A549 (cell line): Measurements from ENCODE around the gene HOXA4. TPM values are rescaled to one million over a fixed set of nuclear protein-coding genes. Genes with fewer than 3 reads are reported as not detected.

ENCODE experiments used
- ATAC-seq, 2 experiments: fragments of 200-7000 bp in 1 of 2; fragments of >200 bp in 1 of 2; cut with Nextera tagmentation in 1 of 2; cut with Tn5 transposase in 1 of 2; 3 replicates each; pipeline versions ENCODE4 v1.8.0 to v1.9.1; 2018 to 2020; ENCODE audit warnings: mild to moderate bottlenecking in 1 of 2, moderate library complexity in 1 of 2
- CTCF ChIA-PET: fragments of 300-600 bp; sonication (Branson Sonifier 250); formaldehyde crosslinking; extraction: SDS; loops from one replicate; lab custom pipeline; 2021; ENCODE audit warnings: antibody characterized with exemption, inconsistent platforms; lab: Yijun Ruan, JAX
- POLR2A ChIA-PET: fragments of 350-600 bp; formaldehyde crosslinking; extraction: SDS; loops from one replicate; lab custom pipeline; 2021; ENCODE audit warnings: antibody characterized with exemption, inconsistent platforms; lab: Yijun Ruan, JAX
- DNase-seq, 2 experiments: peaks; one replicate each; pipeline versions ENCODE4 v3.0.0 to v3.0.0-alpha.2; 2011 to 2016; ENCODE audit warnings: low read depth in 1 of 2, low spot score in 1 of 2
- FAIRE-seq: peaks from 2 replicates; lab custom pipeline; 2011; peaks lifted over from hg19 to GRCh38; lab: Jason Lieb, UNC
- H3K27ac ChIP-seq, 2 experiments: fragments of >200 bp; sonication (Bioruptor Twin); formaldehyde crosslinking; 3 replicates each; pipeline ENCODE4 v1.5.1; 2016 to 2017
- H3K4me1 ChIP-seq: fragments of >200 bp; sonication (Bioruptor Twin); formaldehyde crosslinking; 3 replicates; pipeline ENCODE4 v1.6.1; 2016
- H3K4me2 ChIP-seq: fragments of >200 bp; sonication (Bioruptor Twin); formaldehyde crosslinking; 3 replicates; pipeline ENCODE4 v1.6.1; 2016
- H3K4me3 ChIP-seq: fragments of >200 bp; sonication (Bioruptor Twin); formaldehyde crosslinking; 3 replicates; pipeline ENCODE4 v1.5.1; 2016
- H3K9me3 ChIP-seq: fragments of >200 bp; sonication (Bioruptor Twin); formaldehyde crosslinking; 3 replicates; pipeline ENCODE4 v1.6.1; 2016
- BHLHE40 ChIP-seq: IDR thresholded peaks from 2 replicates; pipeline ENCODE4 v1.6.1; 2012; ENCODE audit warnings: low read depth, low read length, inconsistent platforms
- CBX2 ChIP-seq: fragments of 200-600 bp; sonication (generic); IDR thresholded peaks from 2 replicates; pipeline ENCODE4 v1.6.1; 2016; ENCODE audit warnings: low read depth, mild to moderate bottlenecking, borderline replicate concordance
- CEBPB ChIP-seq, 2 experiments: fragments of >200 bp in 1 of 2; sonication (Bioruptor Twin) in 1 of 2; formaldehyde crosslinking in 1 of 2; IDR thresholded peaks; 2 replicates each; pipeline ENCODE4 v1.6.1; 2012 to 2016
- CHD2 ChIP-seq: fragments of 150-350 bp; IDR thresholded peaks from 2 replicates; pipeline ENCODE4 v1.6.1; 2014; ENCODE audit warnings: low read length; ENCODE audit not compliant: partially characterized antibody
- CHD4 ChIP-seq: fragments of 200-600 bp; sonication (generic); IDR thresholded peaks from 2 replicates; pipeline ENCODE4 v1.6.1; 2016; ENCODE audit warnings: antibody characterized with exemption, mild to moderate bottlenecking, borderline replicate concordance
- FOSL2 ChIP-seq, 2 experiments: fragments of 450-650 bp in 1 of 2; fragments of >200 bp in 1 of 2; sonication (Bioruptor Twin) in 1 of 2; formaldehyde crosslinking; IDR thresholded peaks; 2 replicates each; pipeline versions ENCODE4 v1.5.0 to v1.6.1; 2016 to 2020; ENCODE audit warnings: mild to moderate bottlenecking in 1 of 2, moderate library complexity in 1 of 2
- GATA3 ChIP-seq: IDR thresholded peaks from 2 replicates; pipeline ENCODE4 v1.6.1; 2012; ENCODE audit warnings: borderline replicate concordance
- HDAC2 ChIP-seq: fragments of 200-600 bp; sonication (generic); IDR thresholded peaks from 2 replicates; pipeline ENCODE4 v1.6.1; 2016
- HEYL ChIP-seq: fragments of 250-450 bp; sonication (Bioruptor Pico); IDR thresholded peaks from 2 replicates; pipeline ENCODE4 v1.8.0; 2021; ENCODE audit warnings: mild to moderate bottlenecking, moderate library complexity
- JUNB ChIP-seq: fragments of >200 bp; sonication (Bioruptor Twin); formaldehyde crosslinking; IDR thresholded peaks from 2 replicates; pipeline ENCODE4 v1.6.1; 2016
- KDM1A ChIP-seq: fragments of 200-600 bp; sonication (generic); IDR thresholded peaks from 2 replicates; pipeline ENCODE4 v1.6.1; 2016; ENCODE audit warnings: low read depth, mild to moderate bottlenecking
- KDM5A ChIP-seq: fragments of 200-600 bp; sonication (generic); IDR thresholded peaks from 2 replicates; pipeline ENCODE4 v1.6.1; 2016; ENCODE audit warnings: antibody characterized with exemption, mild to moderate bottlenecking
- MAZ ChIP-seq: fragments of 150-350 bp; IDR thresholded peaks from 2 replicates; pipeline ENCODE4 v1.6.1; 2014; ENCODE audit warnings: antibody characterized with exemption, low read depth, low read length, borderline replicate concordance
- POLR2A ChIP-seq: IDR thresholded peaks from 2 replicates; pipeline ENCODE4 v1.6.1; 2012; ENCODE audit warnings: mild to moderate bottlenecking, low read length
- SREBF2 ChIP-seq: fragments of 450-650 bp; IDR thresholded peaks from 2 replicates; pipeline ENCODE4 v1.6.1; 2014; ENCODE audit warnings: mild to moderate bottlenecking, moderate library complexity
- USF2 ChIP-seq: fragments of 450-650 bp; IDR thresholded peaks from 2 replicates; pipeline ENCODE4 v1.6.1; 2014; ENCODE audit warnings: antibody characterized with exemption
- WGBS: methylation state at CpG from one replicate; pipeline ENCODE4 v1.1.6; 2017; ENCODE audit errors: missing lambda C conversion rate; 5-methylcytosine and 5-hydroxymethylcytosine counted together
- polyA plus RNA-seq, 4 experiments: library from polyadenylated mRNA; depleted of rRNA in 3 of 4; stranded (reverse); fragments of >200 nt; fragmentation: RNase III in 1 of 4; extraction: RNeasy Plus Mini Kit Qiagen cat#74134 plus additional on column Dnase treatment in 1 of 4; gene quantifications; 2 replicates in 3 of 4; 3 replicates in 1 of 4; pipeline ENCODE4 v1.2.3, GENCODE V29; 2011 to 2017
- TF ChIP-seq, protein P1 (sequence below): fragments of 150-350 bp; IDR thresholded peaks from 2 replicates; pipeline ENCODE4 v1.6.1; 2014; ENCODE audit warnings: low read depth, mild to moderate bottlenecking, low read length
- TF ChIP-seq, protein P2 (sequence below): IDR thresholded peaks from 2 replicates; pipeline ENCODE4 v1.6.1; 2012; ENCODE audit warnings: low read depth, borderline replicate concordance
- TF ChIP-seq, protein P3 (sequence below): IDR thresholded peaks from 2 replicates; pipeline ENCODE4 v1.6.1; 2012

HOXA4 gene
- polyA plus RNA-seq, 2 of the 4 experiments (the other 2 are of a cell fraction), result 2.1 to 2.6 TPM

- ChIA-PET POLR2A (interaction anchor here (1.5 kb wide), 1 partner anchor 22 kb away, joined by 3 read pairs; the partner anchor contains the start of gene HOXA7), CTCF (interaction anchor here (0.7 to 3.4 kb wide), 32 partner anchors 8 to 1286 kb away, joined by 3 to 33 read pairs (median 5); partner anchors contain the start of genes HOXA13, HOXA3 and HOXA7)
- peak overlapping the region; percentile 96 for H3K4me2 ChIP-seq
- H3K9me3 ChIP-seq, result no peaks in the 10 kb centered on the region
- DNase-seq, result no peak
- FAIRE-seq, result no peak
- ATAC-seq, result no peak
- peak overlapping the region; percentile 56; the same call in 2 of the 3 replicates for H3K4me3 ChIP-seq
- peaks cover 21% of the 10 kb centered on the region for H3K4me1 ChIP-seq
- WGBS, result 93% methylated on average over 14 of the region's 14 CpGs
- TF ChIP-seq HEYL (CRISPR knock-in tag) (no peak), HDAC2 (no peak), CHD2 (no peak), CEBPB (IDR thresholded peaks at IDR 0.05) (no peak)
- TF ChIP-seq, protein P1, sequence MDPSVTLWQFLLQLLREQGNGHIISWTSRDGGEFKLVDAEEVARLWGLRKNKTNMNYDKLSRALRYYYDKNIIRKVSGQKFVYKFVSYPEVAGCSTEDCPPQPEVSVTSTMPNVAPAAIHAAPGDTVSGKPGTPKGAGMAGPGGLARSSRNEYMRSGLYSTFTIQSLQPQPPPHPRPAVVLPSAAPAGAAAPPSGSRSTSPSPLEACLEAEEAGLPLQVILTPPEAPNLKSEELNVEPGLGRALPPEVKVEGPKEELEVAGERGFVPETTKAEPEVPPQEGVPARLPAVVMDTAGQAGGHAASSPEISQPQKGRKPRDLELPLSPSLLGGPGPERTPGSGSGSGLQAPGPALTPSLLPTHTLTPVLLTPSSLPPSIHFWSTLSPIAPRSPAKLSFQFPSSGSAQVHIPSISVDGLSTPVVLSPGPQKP, result no peak
- H3K27ac ChIP-seq, result peak overlapping the region in 1 of 2 experiments; percentile 87; a peak in 5 of 6 replicates
These were observed 48.5 kb upstream of the HOXA4 start for GRCh38 chr7:27179030-27179429.

DNA sequence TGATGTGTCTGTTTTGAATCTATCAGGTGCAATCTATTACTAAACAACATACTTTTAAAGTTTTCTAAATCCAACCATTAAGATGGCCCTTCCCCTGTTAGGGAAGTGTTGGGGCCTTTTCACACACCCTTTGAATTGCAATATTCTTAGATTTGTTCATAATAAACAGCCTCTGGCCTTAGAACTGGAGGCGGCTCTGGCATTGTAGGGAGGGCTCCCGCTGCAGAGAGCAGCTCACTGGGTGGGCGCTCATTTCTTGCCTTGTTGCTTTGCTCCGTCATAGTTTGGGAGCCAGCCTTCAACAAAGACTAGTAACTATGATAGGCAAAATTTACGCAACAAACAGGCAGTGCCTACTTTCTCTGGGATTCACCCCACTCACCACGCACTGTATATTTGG, 47.8 kb upstream of the HOXA4 start:
- H3K9me3 ChIP-seq, result no peaks in the 10 kb centered on the region
- H3K27ac ChIP-seq, result no peak overlapping the region
- H3K4me2 ChIP-seq, result no peak overlapping the region
- H3K4me1 ChIP-seq, result peaks cover 14% of the 10 kb centered on the region
- WGBS, result 94% methylated on average over 6 of the region's 6 CpGs
- CTCF ChIA-PET, result interaction anchor here (0.7 to 3.4 kb wide), 16 partner anchors 8 to 1286 kb away, joined by 3 to 33 read pairs (median 8); partner anchors contain the start of genes HOXA3 and HOXA7
- TF ChIP-seq, protein P2, sequence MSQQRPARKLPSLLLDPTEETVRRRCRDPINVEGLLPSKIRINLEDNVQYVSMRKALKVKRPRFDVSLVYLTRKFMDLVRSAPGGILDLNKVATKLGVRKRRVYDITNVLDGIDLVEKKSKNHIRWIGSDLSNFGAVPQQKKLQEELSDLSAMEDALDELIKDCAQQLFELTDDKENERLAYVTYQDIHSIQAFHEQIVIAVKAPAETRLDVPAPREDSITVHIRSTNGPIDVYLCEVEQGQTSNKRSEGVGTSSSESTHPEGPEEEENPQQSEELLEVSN, result no peak
- TF ChIP-seq POLR2A (no peak), MAZ (no peak), CBX2 (no peak), HEYL (CRISPR knock-in tag) (no peak), JUNB (no peak)
- DNase-seq (no peak), ATAC-seq (no peak), FAIRE-seq (no peak)
- no peak overlapping the region for H3K4me3 ChIP-seq
- POLR2A ChIA-PET, result no interaction called here

DNA sequence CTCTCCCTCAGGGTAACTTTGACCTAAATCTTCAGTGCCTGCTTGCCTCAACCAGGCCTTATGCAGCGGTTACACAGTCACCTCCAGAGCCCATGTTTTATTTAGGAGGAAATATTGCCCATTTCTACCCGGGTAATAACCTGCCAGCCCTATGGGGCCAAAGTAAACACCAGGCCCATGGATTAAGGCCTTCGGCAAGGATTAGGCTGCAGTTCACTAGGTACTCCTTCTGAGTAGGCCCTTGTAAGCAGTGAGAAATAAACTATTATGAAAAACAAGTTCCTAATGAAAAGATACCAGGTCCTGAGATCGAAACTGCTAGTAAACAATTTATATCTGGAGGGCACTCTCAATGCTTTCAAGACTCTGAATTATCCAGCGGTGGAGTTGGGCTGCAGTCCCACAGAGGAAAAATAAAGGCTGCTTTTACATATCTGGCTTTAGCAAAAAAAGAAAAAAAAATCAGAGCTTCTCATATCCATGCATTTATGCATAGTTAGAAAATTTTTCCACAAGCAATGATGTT, 47.3 kb upstream of the HOXA4 start:
- no peak for DNase-seq
- H3K27ac ChIP-seq, result no peak overlapping the region
- 78% methylated on average over 5 of the region's 5 CpGs for WGBS
- FAIRE-seq, result no peak
- no peak for TF ChIP-seq CHD4
- TF ChIP-seq KDM5A, result no peak
- TF ChIP-seq CBX2, result no peak
- no peak for TF ChIP-seq JUNB
- TF ChIP-seq, protein P3, sequence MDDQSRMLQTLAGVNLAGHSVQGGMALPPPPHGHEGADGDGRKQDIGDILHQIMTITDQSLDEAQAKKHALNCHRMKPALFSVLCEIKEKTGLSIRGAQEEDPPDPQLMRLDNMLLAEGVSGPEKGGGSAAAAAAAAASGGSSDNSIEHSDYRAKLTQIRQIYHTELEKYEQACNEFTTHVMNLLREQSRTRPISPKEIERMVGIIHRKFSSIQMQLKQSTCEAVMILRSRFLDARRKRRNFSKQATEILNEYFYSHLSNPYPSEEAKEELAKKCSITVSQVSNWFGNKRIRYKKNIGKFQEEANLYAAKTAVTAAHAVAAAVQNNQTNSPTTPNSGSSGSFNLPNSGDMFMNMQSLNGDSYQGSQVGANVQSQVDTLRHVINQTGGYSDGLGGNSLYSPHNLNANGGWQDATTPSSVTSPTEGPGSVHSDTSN, result no peak
- no peak for TF ChIP-seq KDM1A
- TF ChIP-seq BHLHE40, result no peak
- TF ChIP-seq USF2, result no peak
- no peak for TF ChIP-seq GATA3
- TF ChIP-seq SREBF2, result no peak
- TF ChIP-seq FOSL2 (IDR thresholded peaks at IDR 0.05), result no peak
- no peak for TF ChIP-seq FOSL2 (CRISPR knock-in tag; IDR thresholded peaks at IDR 0.05)
- TF ChIP-seq MAZ, result no peak
- peaks cover 13% of the 10 kb centered on the region for H3K4me1 ChIP-seq
- no peak overlapping the region for H3K4me2 ChIP-seq
- ChIA-PET CTCF (interaction anchor here (1.0 to 3.4 kb wide), 7 partner anchors 8 to 1285 kb away, joined by 3 to 33 read pairs (median 14); no protein-coding TSS in a partner anchor), POLR2A (no interaction called here)
- no peak overlapping the region for H3K4me3 ChIP-seq
- no peak for ATAC-seq
- no peaks in the 10 kb centered on the region for H3K9me3 ChIP-seq
